ENCODE data around the gene PTTG2.

Gene PTTG2

DNA sequence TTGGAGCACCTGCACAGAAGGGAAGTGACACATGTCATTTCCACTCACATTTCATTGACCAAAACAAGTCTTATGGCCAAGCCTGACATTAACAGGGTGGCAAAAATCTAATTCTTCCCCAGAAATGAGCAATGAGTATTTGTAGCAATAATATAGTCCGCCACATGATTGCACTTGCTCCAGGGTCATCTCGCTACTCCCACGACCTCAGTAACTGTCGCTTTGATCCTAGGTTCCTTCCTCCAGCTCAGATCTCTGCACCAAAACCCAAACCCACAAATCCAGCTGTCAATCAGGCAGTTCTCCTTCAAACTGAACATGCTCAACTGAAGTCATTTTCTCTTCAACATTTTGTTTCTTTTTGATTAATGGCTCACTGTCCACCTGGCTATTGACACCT lies 25.2 kb upstream of the PTTG2 start:
- Histone ChIP-seq H3K27ac (ENCODE audit: low read length) (no peak overlapping the region), H3K4me3 (ENCODE audit: low read depth in 1 of 2, low read length in 2 of 2) (no peak overlapping the region), H3K9me3 (ENCODE audit: control insufficient read depth in 1 of 2, low read length in 2 of 2) (no peaks in the 10 kb centered on the region), H3K4me1 (ENCODE audit: control insufficient read depth in 1 of 2, insufficient read depth in 2 of 2, low read length in 2 of 2) (peaks cover 0 to 10% of the 10 kb centered on the region in 2 donors), H3K27me3 (ENCODE audit: low read depth, low read length) (no peaks in the 10 kb centered on the region), H3K36me3 (ENCODE audit: control insufficient read depth in 1 of 2, insufficient read depth in 2 of 2, low read length in 2 of 2) (peaks cover 0 to 5% of the 10 kb centered on the region in 2 donors)

DNA sequence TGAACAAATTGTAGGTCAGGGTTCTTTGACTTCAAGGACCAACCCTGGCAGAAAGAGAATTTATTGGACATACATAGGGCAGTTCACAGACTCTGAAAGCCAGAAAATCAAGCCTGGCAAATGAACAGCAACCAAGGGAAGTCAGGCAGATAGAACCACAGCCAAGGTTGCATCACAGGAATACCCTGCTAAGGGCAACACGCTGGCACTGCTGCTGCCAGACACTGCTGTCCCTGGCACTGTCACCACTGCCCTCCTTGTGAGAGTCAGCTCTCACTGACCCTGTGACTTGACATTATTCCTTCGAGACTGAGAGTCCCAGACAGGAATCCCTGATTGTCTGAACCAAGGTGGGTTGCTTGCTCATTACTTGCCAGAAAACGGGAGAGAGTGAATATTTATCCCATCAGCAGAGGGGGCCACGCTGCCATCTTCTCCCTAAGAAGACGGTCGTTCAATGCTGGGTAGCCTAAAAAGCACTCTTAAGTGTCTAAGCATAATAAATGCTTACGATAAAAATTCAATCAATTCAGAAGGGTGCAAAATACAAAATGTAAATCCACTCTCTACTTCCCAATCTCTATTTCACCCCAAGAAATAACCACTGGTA lies 23.2 kb upstream of the PTTG2 start:
- H3K27me3 ChIP-seq (ENCODE audit: low read depth, low read length): no peaks in the 10 kb centered on the region
- peaks cover 0 to 5% of the 10 kb centered on the region in 2 donors for H3K36me3 ChIP-seq (ENCODE audit: control insufficient read depth in 1 of 2, insufficient read depth in 2 of 2, low read length in 2 of 2)
- no peaks in the 10 kb centered on the region for H3K9me3 ChIP-seq (ENCODE audit: control insufficient read depth in 1 of 2, low read length in 2 of 2)
- H3K27ac ChIP-seq (ENCODE audit: low read length): no peak overlapping the region
- peaks cover 0 to 5% of the 10 kb centered on the region in 2 donors for H3K4me1 ChIP-seq (ENCODE audit: control insufficient read depth in 1 of 2, insufficient read depth in 2 of 2, low read length in 2 of 2)
- no peak overlapping the region for H3K4me3 ChIP-seq (ENCODE audit: low read depth in 1 of 2, low read length in 2 of 2)

DNA sequence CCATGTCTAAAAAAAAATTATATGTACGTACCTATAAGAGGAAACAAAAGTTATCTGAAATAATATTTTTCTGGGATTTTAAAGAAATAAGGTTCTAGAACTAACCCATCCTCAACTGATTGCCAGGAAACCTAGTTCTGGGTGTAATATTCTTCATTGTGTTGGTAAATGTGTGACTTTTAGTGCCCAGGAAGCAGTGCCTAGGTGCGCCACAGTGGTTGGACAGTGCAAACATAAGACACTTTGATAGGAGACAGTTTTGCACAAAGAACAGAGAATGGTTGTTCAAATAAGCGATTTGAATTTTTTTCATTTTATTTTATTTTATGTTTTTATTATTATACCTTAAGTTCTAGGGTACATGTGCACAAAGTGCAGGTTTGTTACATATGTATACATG lies 22.0 kb upstream of the PTTG2 start:
- Histone ChIP-seq H3K9me3 (ENCODE audit: control insufficient read depth in 1 of 2, low read length in 2 of 2) (no peaks in the 10 kb centered on the region), H3K4me1 (ENCODE audit: control insufficient read depth in 1 of 2, insufficient read depth in 2 of 2, low read length in 2 of 2) (no peaks in the 10 kb centered on the region), H3K4me3 (ENCODE audit: low read depth in 1 of 2, low read length in 2 of 2) (no peak overlapping the region), H3K36me3 (ENCODE audit: control insufficient read depth in 1 of 2, insufficient read depth in 2 of 2, low read length in 2 of 2) (peaks cover 0 to 5% of the 10 kb centered on the region in 2 donors), H3K27ac (ENCODE audit: low read length) (no peak overlapping the region), H3K27me3 (ENCODE audit: low read depth, low read length) (no peaks in the 10 kb centered on the region)

DNA sequence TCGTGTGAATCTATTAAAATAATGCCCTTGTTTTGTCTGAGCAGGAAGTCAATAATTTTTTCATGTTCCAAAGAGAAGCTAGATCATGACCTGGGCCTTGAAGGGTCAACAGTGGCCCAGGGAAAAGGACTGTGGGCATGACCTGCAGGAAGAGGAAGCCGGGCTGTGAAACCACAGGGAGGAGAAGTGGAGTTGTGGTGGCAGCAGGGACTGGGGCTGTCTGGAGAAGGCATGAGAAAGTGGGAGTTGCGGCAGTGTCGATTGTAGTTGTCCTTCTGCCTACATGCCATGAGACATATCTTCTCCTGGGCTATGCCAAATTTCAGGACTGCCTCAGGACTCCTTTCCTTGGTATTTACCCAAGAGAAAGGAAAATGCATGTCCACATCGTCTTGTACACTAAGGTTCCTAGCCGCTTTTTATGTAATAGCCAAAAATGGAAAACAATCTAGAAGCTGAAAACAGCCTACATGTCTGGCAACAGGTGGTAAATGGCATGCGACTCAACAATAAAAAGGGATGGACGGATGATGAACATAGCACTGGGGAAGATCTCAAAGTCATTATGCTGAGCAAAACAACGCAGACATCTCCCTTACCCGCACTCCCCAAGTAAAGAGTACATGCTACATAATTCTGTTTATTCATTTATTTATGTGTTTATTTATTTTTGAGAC lies 13.6 kb upstream of the PTTG2 start:
- Histone ChIP-seq H3K4me3 (ENCODE audit: low read depth in 1 of 2, low read length in 2 of 2) (no peak overlapping the region), H3K36me3 (ENCODE audit: control insufficient read depth in 1 of 2, insufficient read depth in 2 of 2, low read length in 2 of 2) (no peaks in the 10 kb centered on the region), H3K4me1 (ENCODE audit: control insufficient read depth in 1 of 2, insufficient read depth in 2 of 2, low read length in 2 of 2) (peaks cover 0 to 7% of the 10 kb centered on the region in 2 donors), H3K27me3 (ENCODE audit: low read depth, low read length) (no peaks in the 10 kb centered on the region), H3K9me3 (ENCODE audit: control insufficient read depth in 1 of 2, low read length in 2 of 2) (no peaks in the 10 kb centered on the region), H3K27ac (ENCODE audit: low read length) (no peak overlapping the region)

DNA sequence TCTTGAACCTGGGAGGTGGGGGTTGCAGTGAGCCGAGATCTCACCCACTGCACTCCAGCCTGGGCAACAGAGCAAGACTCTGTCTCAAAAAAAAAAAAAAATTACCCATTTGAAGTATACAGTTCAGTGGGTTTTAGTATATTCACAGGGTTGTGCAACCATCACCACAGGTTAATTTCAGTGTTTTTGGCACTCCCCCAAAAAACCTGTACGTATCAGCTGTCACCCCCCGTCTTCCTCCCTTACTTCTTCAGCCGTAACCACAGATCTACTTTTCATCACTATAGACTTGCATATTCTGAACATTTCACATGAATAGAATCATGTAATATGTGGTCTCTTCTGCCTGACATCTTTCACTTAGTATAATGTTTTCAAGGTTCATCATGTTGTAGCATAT lies 11.7 kb upstream of the PTTG2 start:
- H3K27ac ChIP-seq (ENCODE audit: low read length): no peak overlapping the region
- H3K4me1 ChIP-seq (ENCODE audit: control insufficient read depth in 1 of 2, insufficient read depth in 2 of 2, low read length in 2 of 2): peaks cover 0 to 17% of the 10 kb centered on the region in 2 donors
- H3K27me3 ChIP-seq (ENCODE audit: low read depth, low read length): no peaks in the 10 kb centered on the region
- H3K36me3 ChIP-seq (ENCODE audit: control insufficient read depth in 1 of 2, insufficient read depth in 2 of 2, low read length in 2 of 2): no peaks in the 10 kb centered on the region
- no peaks in the 10 kb centered on the region for H3K9me3 ChIP-seq (ENCODE audit: control insufficient read depth in 1 of 2, low read length in 2 of 2)
- no peak overlapping the region for H3K4me3 ChIP-seq (ENCODE audit: low read depth in 1 of 2, low read length in 2 of 2)

DNA sequence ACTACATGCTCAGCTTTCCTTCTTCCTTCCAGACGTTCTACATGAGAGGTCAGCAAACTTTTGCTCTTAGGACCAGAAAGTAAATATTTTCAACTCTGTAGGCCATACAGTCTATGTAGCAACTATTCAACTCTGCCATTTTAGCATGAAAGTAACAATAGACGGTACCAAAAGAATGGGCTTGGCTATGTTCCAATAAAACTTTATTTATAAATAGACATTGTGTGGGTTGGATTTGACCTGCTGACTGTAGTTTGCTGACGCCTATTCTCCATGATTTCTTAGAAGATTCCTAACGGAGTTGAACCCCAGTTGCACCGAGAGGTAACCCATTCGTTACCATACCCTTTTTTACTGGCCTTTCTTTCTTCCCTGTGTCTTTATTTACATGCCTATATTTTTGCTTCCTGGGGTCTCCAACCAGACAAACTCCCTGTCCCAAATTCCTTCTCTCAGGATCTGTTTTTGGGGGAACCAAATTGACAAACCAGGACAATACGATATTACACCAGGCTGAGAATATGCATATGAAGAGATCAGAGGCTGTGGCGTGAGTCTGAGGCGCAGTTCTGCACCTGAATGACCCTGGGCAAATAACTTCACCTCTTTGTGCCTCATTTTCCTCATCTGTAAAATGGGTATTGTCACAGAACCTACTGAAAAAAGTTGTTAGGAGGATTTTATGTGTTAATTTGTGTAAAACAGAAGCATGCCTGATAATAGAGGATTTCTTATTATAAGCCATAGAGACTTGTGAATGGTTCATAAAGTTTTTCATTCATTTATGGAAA lies 10.4 kb upstream of the PTTG2 start:
- peaks cover 0 to 19% of the 10 kb centered on the region in 2 donors for H3K4me1 ChIP-seq (ENCODE audit: control insufficient read depth in 1 of 2, insufficient read depth in 2 of 2, low read length in 2 of 2)
- no peaks in the 10 kb centered on the region for H3K9me3 ChIP-seq (ENCODE audit: control insufficient read depth in 1 of 2, low read length in 2 of 2)
- H3K4me3 ChIP-seq (ENCODE audit: low read depth in 1 of 2, low read length in 2 of 2): no peak overlapping the region
- no peaks in the 10 kb centered on the region for H3K36me3 ChIP-seq (ENCODE audit: control insufficient read depth in 1 of 2, insufficient read depth in 2 of 2, low read length in 2 of 2)
- no peak overlapping the region for H3K27ac ChIP-seq (ENCODE audit: low read length)
- H3K27me3 ChIP-seq (ENCODE audit: low read depth, low read length): no peaks in the 10 kb centered on the region

DNA sequence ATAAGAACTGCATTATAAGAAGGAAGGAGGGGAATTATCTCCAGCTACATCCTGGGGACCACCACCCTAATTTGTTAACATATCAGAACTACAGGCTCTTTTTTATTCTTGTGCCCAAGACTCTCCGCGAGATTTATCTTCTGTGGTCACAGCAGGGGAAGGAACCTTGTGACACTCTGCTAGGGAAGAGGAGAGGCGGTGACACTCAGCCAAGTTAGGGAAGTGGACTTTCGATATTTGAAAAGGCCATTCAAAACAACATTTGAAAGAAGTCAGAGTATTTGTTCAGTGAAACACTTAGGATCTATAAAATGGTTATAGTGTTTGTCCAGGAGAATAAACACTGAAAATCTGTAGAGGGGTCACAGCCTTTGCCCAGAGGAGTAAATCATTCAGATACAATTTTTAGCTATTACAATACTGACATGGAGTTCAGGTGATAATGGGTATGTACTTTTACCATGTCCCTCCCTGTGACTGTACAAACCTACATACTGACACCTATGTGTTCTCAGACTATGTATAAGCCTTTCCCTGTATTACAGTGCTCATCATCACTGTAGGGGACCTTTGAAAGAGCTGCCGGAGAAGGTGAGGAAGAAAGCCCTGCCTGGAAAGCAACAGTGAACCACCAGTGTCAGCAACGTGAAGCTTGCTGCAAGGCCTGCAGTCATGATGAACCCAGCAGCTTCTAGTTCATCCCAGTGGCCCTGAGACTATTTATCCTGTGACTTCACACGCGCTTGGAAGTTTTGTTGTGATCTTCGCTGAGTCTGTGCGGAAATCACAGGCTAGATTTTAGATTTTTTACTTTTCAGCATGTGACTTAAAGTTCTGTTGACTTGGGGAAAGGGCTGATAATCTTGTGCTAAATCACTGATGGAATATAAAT lies 8.5 kb upstream of the PTTG2 start:
- Histone ChIP-seq H3K9me3 (ENCODE audit: control insufficient read depth in 1 of 2, low read length in 2 of 2) (no peaks in the 10 kb centered on the region), H3K4me1 (ENCODE audit: control insufficient read depth in 1 of 2, insufficient read depth in 2 of 2, low read length in 2 of 2) (peaks cover 0 to 12% of the 10 kb centered on the region in 2 donors), H3K4me3 (ENCODE audit: low read depth in 1 of 2, low read length in 2 of 2) (no peak overlapping the region), H3K27me3 (ENCODE audit: low read depth, low read length) (no peaks in the 10 kb centered on the region), H3K27ac (ENCODE audit: low read length) (no peak overlapping the region), H3K36me3 (ENCODE audit: control insufficient read depth in 1 of 2, insufficient read depth in 2 of 2, low read length in 2 of 2) (no peaks in the 10 kb centered on the region)

DNA sequence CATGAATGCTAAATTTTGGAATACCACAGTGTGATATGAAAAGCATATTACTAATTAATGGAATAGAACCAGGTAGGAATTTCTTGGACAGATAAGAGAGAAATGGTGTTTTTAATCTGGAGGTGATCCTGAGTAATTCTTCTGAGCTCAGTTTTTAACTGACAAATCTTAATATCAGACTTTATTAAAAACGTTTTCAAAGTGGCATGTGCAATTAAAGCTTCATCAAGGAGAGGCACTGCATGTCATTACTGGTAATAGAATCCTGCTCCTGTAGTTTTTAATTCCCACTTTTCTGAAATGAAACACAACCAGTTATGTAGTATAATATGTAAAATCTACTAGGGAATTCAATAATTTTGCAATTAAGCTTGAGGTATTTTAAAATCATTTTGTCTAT lies 7.0 kb upstream of the PTTG2 start:
- H3K4me1 ChIP-seq (ENCODE audit: control insufficient read depth in 1 of 2, insufficient read depth in 2 of 2, low read length in 2 of 2): peaks cover 0 to 17% of the 10 kb centered on the region in 2 donors
- H3K27ac ChIP-seq (ENCODE audit: low read length): no peak overlapping the region
- no peak overlapping the region for H3K4me3 ChIP-seq (ENCODE audit: low read depth in 1 of 2, low read length in 2 of 2)
- no peaks in the 10 kb centered on the region for H3K36me3 ChIP-seq (ENCODE audit: control insufficient read depth in 1 of 2, insufficient read depth in 2 of 2, low read length in 2 of 2)
- no peaks in the 10 kb centered on the region for H3K9me3 ChIP-seq (ENCODE audit: control insufficient read depth in 1 of 2, low read length in 2 of 2)
- H3K27me3 ChIP-seq (ENCODE audit: low read depth, low read length): no peaks in the 10 kb centered on the region

DNA sequence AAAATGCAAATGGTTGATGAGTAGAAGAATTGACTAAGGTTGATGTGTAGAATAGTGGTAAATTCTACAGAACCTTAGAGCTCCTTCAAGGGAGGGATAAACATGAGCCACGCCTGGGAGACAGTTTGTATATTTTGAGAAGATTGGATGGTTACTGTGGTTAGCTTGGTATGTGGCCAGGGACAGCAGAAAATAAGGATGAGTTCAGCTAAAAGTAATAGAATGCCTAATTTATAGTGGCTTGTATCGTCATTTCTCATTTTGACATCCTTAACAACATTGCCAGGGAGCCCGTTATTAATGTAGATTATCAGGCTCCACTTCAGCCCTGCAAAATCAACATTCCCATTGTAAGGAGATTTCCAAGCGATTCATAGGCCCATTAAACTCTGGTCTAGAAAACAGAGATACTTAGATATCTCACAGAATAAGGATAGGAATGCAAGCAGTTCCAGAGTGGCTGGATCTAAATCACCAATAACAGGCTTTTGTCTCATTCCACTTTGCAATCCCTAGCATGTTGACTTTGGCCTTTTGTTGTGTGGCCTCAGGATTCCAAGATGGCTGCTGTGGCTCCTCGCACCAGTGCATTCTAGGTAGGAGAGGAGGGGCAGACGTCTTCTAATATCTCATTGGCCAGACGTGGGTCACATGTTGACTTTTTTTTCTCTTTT lies 6.4 kb upstream of the PTTG2 start:
- H3K9me3 ChIP-seq (ENCODE audit: control insufficient read depth in 1 of 2, low read length in 2 of 2): no peaks in the 10 kb centered on the region
- H3K36me3 ChIP-seq (ENCODE audit: control insufficient read depth in 1 of 2, insufficient read depth in 2 of 2, low read length in 2 of 2): no peaks in the 10 kb centered on the region
- no peak overlapping the region for H3K4me3 ChIP-seq (ENCODE audit: low read depth in 1 of 2, low read length in 2 of 2)
- peaks cover 0 to 21% of the 10 kb centered on the region in 2 donors for H3K4me1 ChIP-seq (ENCODE audit: control insufficient read depth in 1 of 2, insufficient read depth in 2 of 2, low read length in 2 of 2)
- H3K27me3 ChIP-seq (ENCODE audit: low read depth, low read length): no peaks in the 10 kb centered on the region
- no peak overlapping the region for H3K27ac ChIP-seq (ENCODE audit: low read length)

DNA sequence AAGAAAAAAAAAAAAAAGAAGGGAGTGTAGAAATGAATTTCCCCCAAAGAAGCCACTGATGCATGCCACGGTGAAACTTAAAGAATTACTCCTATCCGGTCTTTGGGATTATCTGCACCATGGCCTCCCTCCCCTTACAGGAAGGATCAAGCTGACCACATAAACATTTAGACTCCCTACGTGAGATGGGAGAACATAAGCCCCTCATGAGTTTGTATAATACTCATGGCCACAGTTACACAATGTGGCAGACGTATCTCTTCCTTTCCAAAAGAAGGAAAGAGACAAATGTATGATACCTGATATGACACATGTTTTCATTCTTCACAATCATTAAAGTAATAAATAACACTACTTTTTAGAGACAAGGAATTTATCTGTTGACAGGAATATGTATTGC lies 3.3 kb upstream of the PTTG2 start:
- Histone ChIP-seq H3K4me1 (ENCODE audit: control insufficient read depth in 1 of 2, insufficient read depth in 2 of 2, low read length in 2 of 2) (peaks cover 0 to 21% of the 10 kb centered on the region in 2 donors), H3K4me3 (ENCODE audit: low read depth in 1 of 2, low read length in 2 of 2) (no peak overlapping the region), H3K36me3 (ENCODE audit: control insufficient read depth in 1 of 2, insufficient read depth in 2 of 2, low read length in 2 of 2) (no peaks in the 10 kb centered on the region), H3K27me3 (ENCODE audit: low read depth, low read length) (no peaks in the 10 kb centered on the region), H3K9me3 (ENCODE audit: control insufficient read depth in 1 of 2, low read length in 2 of 2) (no peaks in the 10 kb centered on the region), H3K27ac (ENCODE audit: low read length) (no peak overlapping the region)

Measured in muscle layer of duodenum (tissue), 2 donors.